GM18868 (cell line): Measurements from ENCODE around the gene AGMO.

Experiments used
- ATAC-seq: cut with Tn5 transposase; IDR thresholded peaks from one replicate; pipeline ENCODE4 v1.9.1; 2021; ENCODE audit warnings: mild to moderate bottlenecking, moderate library complexity; ENCODE audit not compliant: unreplicated experiment

The AGMO gene

GRCh38 chr7:15402436-15403136, 159.2 kb downstream of the AGMO start:
- ATAC-seq, result no peak

- ATAC-seq, result no peak
These were observed 161.4 kb downstream of the AGMO start for GRCh38 chr7:15400440-15400839.

GRCh38 chr7:15399441-15399840, 162.4 kb downstream of the AGMO start:
- ATAC-seq, result no peak

DNA sequence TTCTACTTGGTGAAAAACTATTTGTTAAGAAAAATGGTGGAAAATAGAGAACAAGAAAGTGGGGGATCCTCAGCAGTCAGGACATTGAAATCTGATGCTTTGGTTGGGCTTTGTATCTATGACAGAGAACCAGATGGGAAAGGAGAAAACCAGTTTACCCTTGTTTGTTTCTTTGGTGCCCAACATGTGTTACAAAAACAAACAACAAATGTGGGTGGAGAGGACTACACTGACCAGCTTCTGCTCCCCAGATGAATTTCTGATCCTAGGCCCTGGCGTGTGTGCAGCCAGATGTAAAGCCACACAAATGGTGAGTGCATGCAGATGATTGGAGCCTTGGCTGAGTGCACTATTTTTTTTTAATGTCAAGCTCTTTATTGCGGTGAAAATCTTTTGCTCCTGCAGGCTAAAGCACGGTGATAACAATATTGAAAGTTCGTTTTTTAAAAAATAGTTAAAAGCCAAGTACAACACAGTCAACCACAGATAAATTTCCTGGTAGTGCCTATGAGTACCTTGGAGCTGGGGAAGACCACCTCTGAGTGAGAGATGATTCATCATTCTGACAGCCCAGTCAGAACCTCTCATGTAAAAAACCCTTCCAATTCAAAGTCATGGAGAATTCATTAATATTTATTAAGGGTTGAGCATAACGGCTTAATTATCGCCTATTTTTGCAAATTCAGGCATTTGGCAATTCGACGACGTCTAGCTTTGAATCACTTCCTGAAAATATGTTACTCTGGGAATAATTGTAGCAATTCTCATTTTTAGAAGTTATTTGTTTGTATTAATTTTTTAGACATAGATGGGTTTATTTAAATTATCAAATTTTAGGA, 163.7 kb downstream of the AGMO start:
- ATAC-seq, result no peak

DNA sequence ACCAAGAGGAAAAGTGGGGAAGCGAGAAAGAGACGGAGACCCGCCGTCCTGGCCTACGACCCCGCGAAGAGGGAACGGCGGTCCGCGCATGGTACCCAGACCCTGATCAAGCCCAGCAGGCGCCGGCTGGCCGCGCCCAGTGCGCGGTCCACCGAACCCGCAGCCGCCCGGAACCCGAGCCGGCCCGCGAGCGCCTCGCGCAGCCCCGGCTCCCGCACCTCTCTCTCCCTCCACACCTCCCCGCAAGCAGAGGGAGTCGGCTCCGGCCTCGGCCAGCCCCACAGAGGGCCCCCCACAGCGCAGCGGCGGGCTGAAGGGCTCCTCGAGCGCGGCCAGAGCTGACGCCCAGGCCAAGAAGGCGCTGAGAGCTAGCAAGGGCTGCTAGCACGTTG, 164.7 kb downstream of the AGMO start:
- no peak for ATAC-seq

- ATAC-seq, result no peak
These were observed 165.3 kb downstream of the AGMO start for GRCh38 chr7:15396210-15397158.

GRCh38 chr7:15389073-15389472, 172.7 kb downstream of the AGMO start:
- ATAC-seq, result no peak

- no peak for ATAC-seq
These were observed 183.2 kb downstream of the AGMO start for GRCh38 chr7:15378494-15379145.

DNA sequence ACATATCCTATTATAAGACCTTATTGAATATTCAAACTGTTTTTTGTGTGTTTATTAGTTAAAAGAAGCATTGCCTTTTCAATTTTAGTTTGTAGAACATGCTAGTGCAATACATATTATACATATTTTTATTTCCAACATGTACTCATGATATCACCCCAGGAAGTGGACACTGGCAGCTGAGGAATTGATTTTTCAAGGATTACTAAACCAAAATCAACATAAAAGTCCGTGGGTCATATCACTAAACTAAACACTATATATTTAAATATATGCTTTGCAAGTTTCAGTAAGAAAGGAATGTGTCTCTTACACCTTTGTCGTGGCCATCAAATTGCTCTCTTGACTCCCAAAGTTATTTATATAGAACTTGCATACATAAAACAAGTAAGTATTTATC, 185.2 kb downstream of the AGMO start:
- no peak for ATAC-seq

DNA sequence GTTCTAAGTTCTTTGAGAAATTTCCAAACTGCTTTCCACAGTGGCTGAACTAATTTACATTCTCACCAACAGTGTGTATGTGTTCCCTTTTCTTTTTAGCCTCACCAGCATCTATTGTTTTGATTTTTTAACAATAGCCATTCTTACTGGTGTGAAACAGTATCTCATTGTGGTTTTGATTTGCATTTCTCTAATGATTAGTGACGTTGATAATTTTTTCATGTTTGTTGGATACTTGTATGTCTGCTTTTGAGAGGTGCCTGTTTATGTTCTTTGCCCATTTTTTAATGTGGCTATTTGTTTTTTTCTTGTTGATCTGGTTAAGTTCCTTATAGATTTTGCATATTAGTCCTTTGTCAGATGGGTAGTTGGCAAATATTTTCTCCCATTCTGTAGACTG, 191.4 kb downstream of the AGMO start:
- no peak for ATAC-seq

GRCh38 chr7:15368653-15369052, 193.2 kb downstream of the AGMO start:
- no peak for ATAC-seq

- ATAC-seq, result no peak
These were observed 193.9 kb downstream of the AGMO start for GRCh38 chr7:15367897-15368296.

DNA sequence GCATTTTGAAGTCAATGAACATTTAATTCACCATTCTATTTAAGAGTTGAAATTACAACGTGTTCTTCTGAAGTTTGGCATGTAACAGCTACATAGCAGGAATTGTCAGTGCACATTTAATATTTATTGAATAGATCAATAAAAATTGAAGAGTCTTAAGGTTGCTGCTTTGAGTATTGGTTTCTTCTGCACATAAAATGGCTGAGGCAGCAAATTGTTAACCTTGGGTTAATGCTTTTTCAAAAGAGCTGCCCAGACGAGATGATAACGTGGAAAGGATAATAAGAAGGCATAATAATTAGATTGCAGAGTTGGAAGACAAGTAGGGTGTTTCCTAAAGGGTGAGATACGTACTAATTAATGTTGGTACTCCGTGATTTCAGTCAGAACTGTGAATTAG, 203.7 kb downstream of the AGMO start:
- ATAC-seq, result no peak

DNA sequence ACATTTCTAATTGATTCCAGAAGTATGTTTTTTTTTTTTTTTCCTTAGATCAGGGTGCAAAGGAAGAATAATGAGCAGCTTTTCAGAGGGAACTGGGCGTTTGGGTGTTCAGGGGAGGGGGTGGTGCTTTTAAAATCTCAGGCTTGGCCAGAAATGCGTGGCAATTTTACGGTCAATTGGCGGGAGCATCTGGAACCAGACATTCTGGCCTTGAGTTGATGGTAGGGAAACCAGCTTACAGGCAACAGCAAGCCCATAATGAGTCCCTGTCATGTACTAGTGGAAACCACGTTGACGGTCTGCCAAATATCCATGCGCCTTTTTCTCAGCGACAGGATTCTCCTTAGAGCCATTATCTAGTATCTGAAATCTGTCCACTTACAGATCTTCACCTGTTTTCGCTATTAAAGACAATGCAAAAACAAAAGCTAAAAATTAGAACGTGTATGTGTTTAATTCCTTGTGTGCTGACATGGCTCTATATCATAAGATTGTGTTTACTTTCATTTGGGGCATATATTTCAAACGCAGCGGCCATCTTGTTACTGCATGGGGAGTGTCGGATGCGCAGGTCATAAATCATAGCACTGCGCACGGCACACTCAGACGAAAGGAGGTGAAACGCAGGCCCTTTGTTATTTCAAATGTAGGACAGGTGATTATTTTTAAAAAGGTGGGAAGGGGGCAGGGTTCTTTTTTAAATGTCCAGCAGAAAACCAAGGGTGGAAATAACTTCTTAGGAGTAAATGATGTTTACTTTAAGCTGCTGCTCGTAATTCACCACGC, 209.2 kb downstream of the AGMO start:
- no peak for ATAC-seq

- ATAC-seq, result no peak
These were observed 216.6 kb downstream of the AGMO start for GRCh38 chr7:15345216-15345615.

GRCh38 chr7:15341817-15342216, 220.0 kb downstream of the AGMO start:
- ATAC-seq, result no peak

GRCh38 chr7:15336146-15336545, 225.7 kb downstream of the AGMO start:
- ATAC-seq, result no peak

DNA sequence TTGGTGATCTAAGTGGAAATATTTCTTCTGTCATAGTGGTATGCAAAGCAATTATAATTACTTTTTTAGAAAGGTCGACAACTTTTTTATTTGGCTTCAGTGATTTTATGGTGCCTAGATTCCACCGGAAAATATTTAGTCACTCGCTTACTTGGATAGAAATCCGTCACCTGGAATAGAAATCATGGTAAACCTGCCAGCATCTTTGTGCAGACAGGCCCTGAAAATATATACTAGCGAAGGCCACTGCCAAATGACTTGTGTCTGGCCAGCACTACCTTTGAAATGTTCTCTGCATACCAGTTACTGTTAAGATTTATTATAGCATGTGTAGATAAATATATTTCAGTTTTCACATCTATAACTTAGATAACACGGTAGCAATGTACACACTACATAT, 226.4 kb downstream of the AGMO start:
- no peak for ATAC-seq

GRCh38 chr7:15334536-15335263, 227.1 kb downstream of the AGMO start:
- ATAC-seq, result no peak
